Measurements from ENCODE around the gene UBL5.

Gene UBL5

GRCh38 chr19:9786819-9787218 lies 40.9 kb upstream of the UBL5 start:
- TF ChIP-seq FOXP2 (optimal IDR thresholded peaks at IDR 0.05; ENCODE audit: borderline replicate concordance, extremely low read depth, extremely low read length, insufficient read depth) = no peak

GRCh38 chr19:9789066-9789465 lies 38.7 kb upstream of the UBL5 start:
- no peak for TF ChIP-seq FOXP2 (optimal IDR thresholded peaks at IDR 0.05; ENCODE audit: borderline replicate concordance, extremely low read depth, extremely low read length, insufficient read depth)
- TF ChIP-seq TAF1 (IDR thresholded peaks at IDR 0.05; ENCODE audit: borderline replicate concordance, insufficient read depth, low read length) = no peak
- no peak for TF ChIP-seq POLR2AphosphoS5 (IDR thresholded peaks at IDR 0.05; ENCODE audit: low read depth, low read length)
- TF ChIP-seq SIN3A (IDR thresholded peaks at IDR 0.05; ENCODE audit: borderline replicate concordance, insufficient read depth, low read length) = no peak
- TF ChIP-seq REST (IDR thresholded peaks at IDR 0.05; ENCODE audit: insufficient read depth in 1 of 2, low read depth in 2 of 2, low read length in 2 of 2) = no peak

- no peak for TF ChIP-seq SIN3A (IDR thresholded peaks at IDR 0.05; ENCODE audit: borderline replicate concordance, insufficient read depth, low read length)
- no peak for TF ChIP-seq POLR2AphosphoS5 (IDR thresholded peaks at IDR 0.05; ENCODE audit: low read depth, low read length)
- TF ChIP-seq TAF1 (IDR thresholded peaks at IDR 0.05; ENCODE audit: borderline replicate concordance, insufficient read depth, low read length) = no peak
- TF ChIP-seq FOXP2 (optimal IDR thresholded peaks at IDR 0.05; ENCODE audit: borderline replicate concordance, extremely low read depth, extremely low read length, insufficient read depth) = no peak
- no peak for TF ChIP-seq REST (IDR thresholded peaks at IDR 0.05; ENCODE audit: insufficient read depth in 1 of 2, low read depth in 2 of 2, low read length in 2 of 2)
Observed at GRCh38 chr19:9791552-9792205, 36.0 kb upstream of the UBL5 start.

- TF ChIP-seq REST (IDR thresholded peaks at IDR 0.05; ENCODE audit: insufficient read depth in 1 of 2, low read depth in 2 of 2, low read length in 2 of 2) (no peak), SIN3A (IDR thresholded peaks at IDR 0.05; ENCODE audit: borderline replicate concordance, insufficient read depth, low read length) (no peak), FOXP2 (optimal IDR thresholded peaks at IDR 0.05; ENCODE audit: borderline replicate concordance, extremely low read depth, extremely low read length, insufficient read depth) (no peak)
Observed at GRCh38 chr19:9792206-9793070, 35.3 kb upstream of the UBL5 start.

- no peak for TF ChIP-seq TAF1 (IDR thresholded peaks at IDR 0.05; ENCODE audit: borderline replicate concordance, insufficient read depth, low read length)
- TF ChIP-seq POLR2AphosphoS5 (IDR thresholded peaks at IDR 0.05; ENCODE audit: low read depth, low read length) = no peak
- no peak for TF ChIP-seq REST (IDR thresholded peaks at IDR 0.05; ENCODE audit: insufficient read depth in 1 of 2, low read depth in 2 of 2, low read length in 2 of 2)
- TF ChIP-seq SIN3A (IDR thresholded peaks at IDR 0.05; ENCODE audit: borderline replicate concordance, insufficient read depth, low read length) = no peak
- TF ChIP-seq FOXP2 (optimal IDR thresholded peaks at IDR 0.05; ENCODE audit: borderline replicate concordance, extremely low read depth, extremely low read length, insufficient read depth) = no peak
Observed at GRCh38 chr19:9793071-9793591, 34.6 kb upstream of the UBL5 start.

Measured in PFSK-1 (cell line).